ENCODE data around the gene TMEM238.
A peak's percentile ranks its signal among the peaks of the same experiment; 100 is the strongest.

The TMEM238 gene

DNA sequence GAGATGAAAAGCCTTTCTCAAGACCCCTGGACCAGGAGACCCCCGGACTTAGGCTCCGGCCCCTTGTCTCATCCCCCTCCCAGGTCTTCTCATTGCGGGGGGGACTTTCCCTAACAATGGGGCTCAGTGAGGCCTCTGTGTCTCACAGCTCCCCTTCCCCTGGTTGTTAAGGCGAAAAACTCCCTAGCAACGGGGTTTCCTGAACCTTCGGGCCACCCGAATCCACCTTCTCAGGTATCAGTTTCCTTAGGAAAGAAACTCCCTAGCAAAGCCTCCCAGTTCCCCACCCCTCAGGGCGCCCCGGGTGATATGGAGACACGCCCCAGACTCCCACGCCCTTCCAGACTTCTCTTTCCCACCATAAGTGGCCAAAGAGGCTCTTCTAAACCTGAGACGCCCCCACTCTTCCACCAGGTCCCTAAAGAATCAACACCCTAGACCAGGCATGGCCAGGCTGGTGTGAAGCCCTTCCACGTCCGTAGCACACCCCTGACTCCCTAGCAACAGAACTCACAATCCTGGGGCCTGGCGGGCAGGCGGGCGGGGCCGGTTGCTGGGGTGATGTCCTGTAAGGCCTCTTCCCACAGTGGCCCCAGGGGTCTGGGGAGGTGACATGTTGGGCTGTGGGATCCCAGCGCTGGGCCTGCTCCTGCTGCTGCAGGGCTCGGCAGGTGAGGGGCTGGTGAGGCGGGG lies 7.7 kb downstream of the TMEM238 start, which contains the start of gene TMEM190:
Gene TMEM190, plus strand, starts transcription at position 586 of the 693 bp plus-strand sequence. Its CDS starts 28 bp downstream, at position 614.
- DNase-seq = no peak

DNA sequence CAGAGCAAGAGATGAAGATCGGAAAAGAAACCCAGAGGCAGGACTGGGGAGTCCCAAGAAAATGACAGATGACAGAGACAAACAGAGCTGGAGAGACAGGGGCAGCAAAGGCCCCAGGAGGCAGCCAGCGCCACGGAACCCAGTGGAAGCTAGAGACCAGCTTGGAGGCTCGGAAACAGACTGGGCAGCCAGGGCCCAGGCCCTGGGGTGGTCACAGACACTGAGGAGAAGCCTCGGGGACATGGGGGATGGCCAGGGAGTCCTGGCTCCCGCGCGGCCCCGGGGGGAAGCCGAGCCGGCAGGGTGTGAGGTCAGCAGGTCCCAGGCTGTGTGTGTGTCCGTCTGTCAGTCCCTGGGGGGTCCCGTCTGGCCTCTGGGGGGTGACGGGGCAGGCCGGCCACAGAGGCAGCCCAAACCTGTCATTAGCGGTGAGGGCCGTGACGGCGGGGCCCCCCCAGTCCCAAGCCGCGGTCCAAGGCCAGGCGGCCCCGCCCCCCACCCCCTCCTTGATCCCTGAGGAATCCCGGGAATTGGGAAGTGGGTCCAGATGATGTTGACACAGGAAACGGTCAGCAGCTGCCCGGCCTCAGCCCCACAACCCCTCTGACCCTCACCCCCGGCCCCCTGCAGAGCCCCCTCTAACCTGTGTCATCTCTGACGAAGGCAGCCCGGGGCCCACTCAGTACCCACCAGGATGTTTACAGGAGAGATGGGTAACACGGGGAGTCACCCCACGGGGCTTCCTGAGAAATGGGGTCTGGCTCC lies 9.9 kb downstream of the TMEM238 start:
- DNase-seq = no peak

DNA sequence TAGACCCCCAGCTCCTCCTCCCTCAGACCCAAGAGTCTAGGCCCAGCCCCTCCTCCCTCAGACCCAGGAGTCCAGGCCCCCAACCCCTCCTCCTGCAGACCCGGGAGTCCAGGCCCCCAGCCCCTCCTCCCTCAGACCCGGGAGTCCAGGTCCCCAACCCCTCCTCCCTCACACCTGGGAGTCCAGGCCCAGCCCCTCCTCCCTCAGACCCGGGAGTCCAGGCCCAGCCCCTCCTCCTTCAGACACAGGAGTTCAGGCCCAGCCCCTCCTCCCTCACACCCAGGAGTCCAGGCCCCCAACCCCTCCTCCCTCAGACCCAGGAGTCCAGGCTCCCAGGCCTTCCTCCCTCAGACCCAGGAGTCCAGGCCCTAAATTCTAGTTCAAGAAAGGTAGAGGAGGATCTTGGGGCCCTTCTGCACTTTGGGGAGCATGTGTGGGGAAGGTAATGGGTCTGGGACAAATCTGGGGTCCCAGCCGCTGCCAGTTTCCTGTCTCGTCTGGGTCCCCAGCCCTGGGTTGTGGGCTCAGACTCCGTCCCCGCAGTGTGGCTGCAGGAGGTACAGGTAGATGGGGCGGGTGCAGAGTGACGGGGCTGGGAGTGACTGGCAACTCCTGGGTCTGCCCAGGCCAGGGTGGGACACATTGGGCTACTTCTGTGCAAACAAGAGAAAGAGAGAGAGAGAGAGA lies 10.6 kb downstream of the TMEM238 start:
- DNase-seq = no peak

DNA sequence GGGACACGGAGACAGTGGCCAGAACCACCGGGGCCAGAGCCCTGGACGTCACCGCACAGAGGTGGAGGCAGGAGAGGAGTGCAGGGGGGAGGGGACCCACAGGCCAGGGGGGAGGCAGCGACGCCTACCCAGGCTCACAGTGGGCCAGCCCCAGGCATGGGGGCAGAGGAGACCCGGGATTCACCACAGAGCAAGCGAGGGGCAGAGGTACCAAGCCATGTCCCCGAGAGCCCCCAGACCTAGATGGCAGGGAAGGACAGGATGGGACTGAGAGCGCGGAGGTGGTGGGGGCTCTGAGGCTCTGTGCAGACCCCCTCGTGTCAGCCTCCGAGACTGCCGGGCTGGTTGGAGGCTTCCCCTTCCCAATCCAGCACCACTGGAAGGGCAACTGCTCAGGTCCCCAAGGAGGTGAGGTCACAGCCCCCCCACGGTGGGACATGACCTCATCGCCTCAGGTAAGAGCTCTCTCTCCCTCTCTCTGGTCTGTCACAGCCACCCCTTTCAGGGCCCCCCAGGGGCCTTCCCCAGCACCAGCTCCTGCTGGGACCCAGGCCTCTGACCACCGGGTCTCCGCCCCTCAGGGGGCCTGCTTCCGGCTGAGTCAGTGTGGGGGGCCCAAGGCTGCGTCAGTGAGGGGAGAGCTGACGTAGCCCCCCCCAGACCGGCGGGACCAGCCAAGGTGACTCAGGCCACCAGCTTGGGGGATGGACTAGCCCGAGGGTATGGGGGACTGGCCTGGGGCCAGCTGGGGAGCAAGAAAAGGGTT lies 11.6 kb downstream of the TMEM238 start:
- DNase-seq = no peak

DNA sequence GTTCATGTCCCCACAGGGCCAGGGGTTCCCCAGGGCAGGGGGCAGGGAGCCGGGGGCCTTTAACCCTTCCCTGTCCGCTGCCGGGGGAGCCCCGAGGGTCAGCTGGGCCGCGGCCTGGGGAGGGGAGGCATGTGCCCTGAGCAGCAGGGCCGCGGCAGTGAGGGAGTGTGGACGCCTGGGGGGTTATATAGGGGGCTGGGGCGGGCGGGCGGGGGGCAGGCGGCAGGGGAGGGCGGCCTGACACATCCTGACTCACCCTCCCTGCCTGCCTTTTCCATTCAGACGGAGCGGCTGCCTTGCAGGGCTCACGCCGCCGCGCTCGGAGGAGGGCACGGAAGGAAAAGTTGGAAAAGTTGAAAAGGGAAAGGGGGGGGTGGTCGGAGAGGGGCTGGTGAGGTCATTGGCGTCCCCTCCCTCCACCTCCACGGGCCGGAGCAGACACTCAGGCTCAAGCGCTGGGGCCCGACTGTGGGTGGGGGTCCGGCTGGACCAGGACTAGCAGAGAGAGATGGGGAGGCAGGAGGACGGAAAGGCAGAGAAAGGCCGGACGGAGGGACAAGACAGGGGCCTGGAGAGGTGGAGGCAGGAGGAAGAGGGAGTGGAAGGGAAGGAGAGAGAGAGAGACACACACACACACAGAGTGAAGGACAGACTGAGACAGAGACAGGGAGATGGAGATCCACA lies 13.6 kb downstream of the TMEM238 start, which contains the start of gene IL11:
Gene IL11, minus strand, starts transcription at position 159 of the 684 bp plus-strand sequence. Its CDS starts 153 bp downstream, at position 6.
- DNase-seq = no peak

DNA sequence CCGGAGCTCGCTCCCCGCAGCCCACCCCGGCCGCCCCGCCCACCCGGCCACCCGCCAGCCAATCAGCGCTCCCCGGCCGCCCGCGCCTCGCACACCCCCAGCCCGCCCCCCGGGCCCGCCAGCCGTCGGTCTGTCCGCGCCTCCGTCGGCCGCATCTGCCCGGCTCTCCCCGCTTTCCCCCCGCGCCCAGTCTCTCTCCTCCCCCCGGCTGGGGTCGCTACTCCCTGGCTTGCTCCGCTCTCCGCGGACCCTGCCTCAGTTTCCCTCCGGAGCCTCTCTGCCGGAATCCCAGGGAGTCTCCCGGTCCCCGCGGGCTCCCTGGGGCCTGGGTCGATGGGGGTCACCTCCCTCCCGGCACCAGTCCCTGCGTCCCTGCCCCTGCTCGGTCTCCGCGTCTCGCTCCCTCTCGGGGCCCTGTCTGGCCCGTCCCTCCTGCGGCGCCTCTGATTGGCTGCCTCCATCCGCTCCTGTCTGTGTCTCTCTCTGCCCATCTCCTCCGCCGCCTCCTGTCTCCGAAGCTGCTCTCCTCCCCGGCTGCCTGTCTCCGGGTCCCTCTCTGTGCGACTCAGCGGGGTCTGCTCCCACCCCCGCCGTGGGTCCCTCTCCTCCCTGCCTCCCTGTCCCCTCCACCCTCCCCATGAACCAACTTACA lies 14.3 kb downstream of the TMEM238 start:
- DNase-seq = peak; percentile 35

DNA sequence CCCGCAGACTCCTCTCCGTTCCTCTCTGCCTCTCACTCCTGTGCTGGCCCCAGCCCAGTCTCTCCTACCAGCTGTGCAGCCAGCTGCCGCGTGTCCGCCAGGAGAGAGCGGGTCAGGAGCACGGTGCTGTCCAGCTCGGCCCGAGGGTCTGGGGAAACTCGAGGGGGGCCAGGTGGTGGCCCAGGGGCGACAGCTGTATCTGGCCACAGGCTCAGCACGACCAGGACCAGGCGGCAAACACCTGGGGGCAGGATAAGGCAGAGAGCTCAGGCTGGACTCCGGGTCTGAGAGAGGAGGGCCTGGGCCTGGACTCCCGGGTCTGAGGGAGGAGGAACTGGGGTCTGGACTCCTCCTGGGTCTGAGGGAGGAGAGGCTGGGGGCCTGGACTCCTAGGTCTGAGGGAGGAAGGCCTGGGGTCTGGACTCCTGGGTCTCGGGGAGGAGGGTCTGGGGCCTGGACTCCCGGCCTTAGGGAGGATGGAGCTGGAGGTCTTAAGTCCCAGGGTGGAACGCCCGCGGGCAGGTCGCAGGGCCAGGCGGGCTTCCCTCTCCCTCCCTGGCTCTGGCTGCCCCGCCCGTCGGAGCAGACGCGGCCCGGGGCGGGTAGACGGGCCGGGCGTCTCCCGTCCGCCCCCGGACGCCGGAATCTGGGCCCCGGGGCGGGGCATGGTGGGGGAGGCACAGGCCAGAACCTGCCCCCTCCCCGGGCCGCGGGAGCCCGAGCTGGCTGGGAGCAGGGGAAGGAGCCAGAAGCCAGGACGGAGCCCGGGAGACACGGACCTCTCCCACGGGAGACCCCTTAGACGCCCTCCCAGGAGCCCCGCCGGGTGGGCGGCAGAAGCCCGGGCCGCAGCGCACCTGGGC lies 15.2 kb downstream of the TMEM238 start:
- no peak for DNase-seq

DNA sequence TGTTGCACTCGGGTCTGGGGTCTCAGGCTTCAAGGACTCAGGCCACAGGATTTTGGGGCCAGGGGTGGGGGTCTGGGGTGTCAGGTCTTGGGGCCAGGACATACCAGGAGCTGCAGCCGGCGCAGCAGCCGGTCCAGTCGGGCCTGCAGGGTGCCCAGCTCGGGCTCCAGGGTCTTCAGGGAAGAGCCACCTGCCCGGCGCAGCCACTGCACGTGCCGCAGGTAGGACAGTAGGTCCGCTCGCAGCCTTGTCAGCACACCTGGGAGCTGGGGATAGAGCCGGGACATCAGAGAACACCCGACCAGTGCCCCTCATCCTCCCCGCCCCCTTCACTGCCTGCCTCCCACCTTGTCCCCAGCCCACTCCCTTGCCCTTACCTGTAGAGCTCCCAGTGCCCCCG lies 16.0 kb downstream of the TMEM238 start:
- no peak for DNase-seq

DNA sequence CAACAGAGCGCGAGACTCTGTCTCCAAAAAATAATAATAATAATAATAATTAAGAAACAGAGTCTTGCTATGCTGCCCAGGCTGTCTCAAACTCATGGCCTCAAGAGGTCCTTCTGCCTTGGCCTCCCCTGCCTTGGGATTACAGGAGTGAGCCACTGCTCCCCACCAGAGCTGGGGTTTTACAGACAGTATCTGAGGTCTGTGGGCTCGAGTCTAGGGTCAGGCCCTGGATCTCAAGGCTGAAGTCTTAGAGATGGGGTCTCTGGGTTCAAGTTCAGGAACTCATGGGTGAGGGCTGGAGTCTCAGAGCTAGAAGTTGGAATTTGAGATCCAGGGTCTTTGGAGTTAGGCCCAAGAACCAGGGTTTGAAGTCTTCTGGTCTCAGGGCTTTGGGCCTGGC lies 17.3 kb downstream of the TMEM238 start:
- DNase-seq = no peak

DNA sequence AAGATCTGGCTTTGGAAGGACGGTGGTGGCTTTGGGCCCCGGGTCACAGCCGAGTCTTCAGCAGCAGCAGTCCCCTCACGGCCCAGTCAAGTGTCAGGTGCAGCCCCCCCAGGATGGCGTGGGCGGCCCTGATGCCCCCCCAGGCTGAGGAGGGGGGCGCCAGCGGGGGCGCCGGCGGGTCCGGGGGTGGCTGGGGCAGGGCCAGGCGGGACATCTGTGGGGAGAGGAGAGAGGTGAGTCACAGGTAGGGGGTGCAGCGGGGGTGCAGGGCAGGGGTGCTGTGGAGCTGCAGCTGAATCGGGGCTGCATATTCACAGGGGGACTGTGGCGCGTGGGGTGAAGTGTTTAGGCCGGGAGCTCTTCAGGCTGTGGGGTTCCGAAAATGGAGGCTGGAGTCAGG lies 18.1 kb downstream of the TMEM238 start:
- DNase-seq = no peak

DNA sequence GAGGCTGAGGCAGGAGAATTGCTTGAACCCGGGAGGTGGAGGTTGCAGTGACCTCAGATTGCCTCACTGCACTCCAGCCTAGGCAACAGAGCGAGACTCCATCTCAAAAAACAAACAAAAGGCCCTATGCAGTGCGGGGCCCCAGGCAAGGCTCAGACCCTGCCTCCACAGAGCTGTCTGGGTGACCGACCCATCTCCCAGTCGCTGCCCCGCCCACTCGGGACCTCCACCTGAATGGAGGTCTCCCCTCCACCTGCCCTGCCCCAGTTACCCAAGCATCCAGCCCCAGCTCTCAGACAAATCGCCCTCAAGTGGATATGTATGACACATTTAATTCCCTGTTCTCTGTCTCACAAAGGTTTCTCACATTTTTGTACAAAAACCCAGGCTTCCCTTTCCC lies 18.8 kb downstream of the TMEM238 start:
- DNase-seq = no peak

DNA sequence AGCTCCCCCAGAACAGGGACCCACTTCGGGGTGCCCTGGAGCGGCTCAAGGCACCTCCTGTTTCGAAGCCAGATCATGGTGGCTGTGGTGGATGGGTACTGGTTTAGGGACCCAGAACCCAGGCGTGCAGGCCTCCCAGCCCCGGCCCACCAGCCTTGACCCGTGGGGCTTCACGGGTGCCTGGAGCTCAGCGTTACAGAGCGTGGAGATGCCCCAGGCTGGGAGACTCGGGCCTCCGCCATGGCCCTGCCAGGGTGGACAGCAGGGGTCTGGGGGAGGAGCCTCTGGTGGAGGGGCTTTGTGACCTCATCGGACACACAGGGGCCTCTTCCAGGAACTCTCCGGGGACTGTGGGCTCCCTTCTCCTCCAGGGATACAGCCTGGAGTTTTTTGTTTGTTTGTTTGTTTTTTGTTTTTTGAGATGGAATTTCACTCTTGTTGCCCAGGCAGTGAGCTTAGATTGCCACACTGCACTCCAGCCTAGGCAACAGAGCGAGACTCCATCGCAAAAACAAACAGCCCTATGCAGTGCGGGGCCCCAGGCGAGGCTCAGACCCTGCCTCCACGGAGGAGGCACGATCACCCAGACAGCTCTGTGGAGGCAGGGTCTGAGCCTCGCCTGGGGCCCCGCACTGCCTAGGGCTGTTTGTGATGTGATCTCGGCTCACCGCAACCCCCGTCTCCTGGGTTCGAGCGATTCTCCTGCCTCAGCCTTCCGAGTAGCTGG lies 20.9 kb downstream of the TMEM238 start, which contains the start of gene GARIN5B:
Gene GARIN5B, minus strand, starts transcription at position 271 of the 727 bp plus-strand sequence. Its CDS starts 194 bp downstream, at position 77.
- DNase-seq = no peak

DNA sequence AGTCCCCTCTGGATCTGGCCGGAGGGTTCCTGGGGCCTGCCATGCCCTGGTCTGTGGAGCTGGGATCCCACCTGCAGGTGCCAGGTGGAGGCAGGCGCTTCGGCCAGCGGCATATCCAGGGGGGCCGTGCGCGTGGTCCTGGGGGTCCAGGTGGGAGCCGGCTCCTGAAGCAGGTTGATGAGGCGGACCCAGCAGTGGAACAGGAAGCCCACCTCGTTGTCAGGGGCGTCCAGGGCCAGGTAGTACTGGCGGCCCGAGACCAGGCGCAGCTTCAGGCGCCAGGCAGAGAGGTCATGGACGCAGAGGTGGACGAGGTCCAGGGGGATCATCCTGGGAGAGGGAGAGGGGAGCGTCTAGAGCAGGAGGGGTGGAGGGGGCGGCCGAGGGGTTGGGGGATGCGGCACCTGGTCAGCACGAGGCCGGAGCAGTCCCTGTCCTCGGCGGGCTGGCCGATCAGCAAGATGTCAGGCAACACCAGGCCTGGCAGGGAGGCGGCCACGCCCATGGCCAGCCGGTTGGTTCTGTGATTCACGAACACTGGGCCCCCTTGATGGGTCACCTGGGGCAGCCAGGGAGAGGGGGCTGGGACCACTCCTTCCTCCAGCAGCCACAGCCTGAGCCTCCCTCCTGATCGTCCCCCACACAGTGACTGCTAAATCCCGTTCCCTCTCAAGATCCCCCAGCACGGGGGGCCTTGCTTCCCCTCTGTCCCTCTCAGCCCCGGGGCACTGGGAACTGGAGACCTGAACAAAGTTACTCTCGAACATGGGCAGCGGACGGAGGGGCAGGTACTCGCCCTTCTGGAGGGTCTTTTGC lies 21.7 kb downstream of the TMEM238 start:
- no peak for DNase-seq

DNA sequence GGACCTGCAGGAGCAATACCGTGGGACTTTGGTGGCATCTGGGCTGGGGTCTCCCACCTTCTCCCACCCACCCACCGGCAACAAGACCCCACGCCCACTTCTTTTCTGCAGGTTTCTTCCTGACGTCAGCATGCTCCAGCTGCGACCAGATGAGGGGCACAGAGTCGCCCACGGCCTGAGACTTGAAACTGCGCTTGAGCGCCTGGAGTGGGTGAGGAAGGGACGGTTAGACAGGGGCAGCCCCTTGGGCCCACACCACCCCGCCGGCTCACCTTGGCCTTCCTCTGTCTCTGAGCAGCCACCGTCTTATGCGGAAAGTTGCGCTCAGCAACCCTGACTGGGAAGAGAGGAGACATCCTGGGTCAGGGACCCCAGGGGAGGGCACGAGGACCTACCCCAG lies 23.2 kb downstream of the TMEM238 start:
- no peak for DNase-seq

DNA sequence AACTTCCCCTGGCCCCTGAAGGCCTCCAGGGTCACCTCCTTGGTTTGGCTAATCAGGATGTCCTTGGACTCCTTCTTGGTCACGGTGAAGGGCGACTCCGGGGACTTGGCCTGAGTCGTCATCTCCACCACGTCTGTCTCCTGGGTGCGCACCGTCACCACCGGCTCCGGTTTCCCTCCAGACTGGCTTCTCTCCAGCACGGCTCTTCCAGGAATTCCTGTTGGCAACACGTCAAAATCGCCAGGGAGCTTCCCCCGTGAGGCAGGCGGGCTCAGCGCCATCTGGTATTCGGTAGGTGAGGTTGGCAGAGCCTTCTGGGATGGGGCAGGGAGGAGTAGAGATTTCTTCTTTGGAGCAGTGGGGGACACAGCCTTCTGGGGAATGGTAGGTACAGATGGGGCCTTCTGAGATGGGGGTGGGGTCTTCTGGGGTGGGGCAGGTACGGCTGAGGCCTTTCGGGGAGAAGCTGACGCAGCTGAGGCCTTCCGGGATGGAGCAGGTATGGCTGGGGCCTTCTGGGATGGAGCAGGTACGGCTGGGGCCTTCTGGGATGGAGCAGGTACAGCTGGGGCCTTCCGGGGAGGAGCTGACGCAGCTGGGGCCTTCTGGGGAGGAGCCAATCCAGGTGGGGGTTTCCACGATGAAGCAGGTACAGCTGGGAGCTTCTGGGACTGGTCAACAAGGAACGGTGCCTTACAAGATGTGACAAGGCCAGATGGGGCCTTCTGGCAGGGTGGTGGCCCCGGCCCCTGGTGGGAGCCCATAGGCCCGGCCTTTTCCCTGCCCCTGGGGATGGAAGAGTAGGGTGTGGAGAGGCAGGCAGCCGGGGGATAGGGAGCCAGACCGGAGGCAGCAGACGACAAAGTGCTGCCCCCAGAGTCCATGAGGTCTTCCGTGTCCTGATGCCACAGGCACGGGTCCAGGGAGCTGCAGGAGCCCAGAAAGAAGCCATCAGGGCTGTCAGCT lies 24.9 kb downstream of the TMEM238 start:
- no peak for DNase-seq

DNA sequence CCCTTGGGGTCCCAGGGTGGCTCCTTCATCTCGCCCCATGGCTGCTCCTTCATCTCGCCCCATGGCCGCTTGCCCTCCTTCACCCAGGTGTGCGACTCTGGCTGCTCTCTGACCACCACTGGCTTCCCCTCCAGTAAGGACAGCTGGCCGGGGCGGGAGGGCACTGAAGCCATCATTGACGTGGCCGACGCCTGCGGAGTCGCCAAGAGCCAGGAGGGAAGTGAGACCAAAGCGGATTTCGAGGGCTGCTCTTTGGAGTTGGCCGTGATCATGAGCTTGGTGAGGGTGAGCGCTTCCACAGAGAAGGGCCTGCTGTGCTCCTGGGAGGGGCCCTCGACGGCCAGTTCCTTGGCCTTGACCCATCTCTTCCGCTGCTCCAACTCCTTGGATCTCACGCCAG lies 25.6 kb downstream of the TMEM238 start:
- DNase-seq = no peak

DNA sequence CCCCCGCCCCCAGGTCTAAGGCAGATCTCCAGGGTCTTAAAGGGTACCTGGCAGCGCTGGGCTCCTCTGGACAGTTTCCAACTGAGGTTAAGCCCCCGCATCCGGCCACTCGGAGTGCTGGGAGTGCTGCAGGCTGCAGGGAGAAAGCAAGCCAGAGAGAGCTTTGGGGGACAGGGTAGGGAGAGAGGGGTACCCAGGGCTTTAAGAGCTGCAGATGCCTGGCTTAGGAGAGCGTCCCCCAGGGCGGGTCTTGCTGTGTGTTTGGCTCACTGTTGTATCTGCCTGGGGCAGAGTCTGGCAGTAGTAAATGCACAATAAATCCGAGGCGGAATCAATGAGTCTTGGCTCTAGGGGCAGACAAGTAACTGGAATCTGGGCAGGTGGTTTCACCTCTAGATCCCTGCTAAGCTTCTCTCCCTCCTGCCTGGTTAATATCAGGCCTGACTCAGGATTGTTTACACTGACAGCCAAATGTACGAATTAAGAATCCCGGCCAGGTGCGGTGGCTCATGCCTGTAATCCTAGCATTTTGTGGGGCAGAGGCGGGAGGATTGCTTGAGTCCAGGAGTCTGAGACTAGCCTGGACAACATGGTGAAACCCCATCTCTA lies 28.8 kb downstream of the TMEM238 start:
- no peak for DNase-seq
